OCI-LY7 (cell line): Measurements from ENCODE around the gene CCDC198. TPM values are rescaled to one million over a fixed set of nuclear protein-coding genes. Genes with fewer than 3 reads are reported as not detected.

Experiments
- BruUV-seq: library from RNA; stranded (reverse); fragments of 400-500 nt; replicated peaks from 2 replicates; lab custom pipeline; 2021; lab: Mats Ljungman, UMichigan
- CTCF ChIA-PET: fragments of 300-600 bp; sonication (Branson Sonifier 250); formaldehyde crosslinking; loops from one replicate; lab custom pipeline; 2022; ENCODE audit warnings: antibody characterized with exemption; ENCODE audit not compliant: unreplicated experiment; lab: Charles Lee
- POLR2A ChIA-PET: fragments of 300-600 bp; sonication (Branson Sonifier 250); formaldehyde crosslinking; loops from one replicate; lab custom pipeline; 2022; ENCODE audit warnings: antibody characterized with exemption; lab: Charles Lee
- DNase-seq: peaks from one replicate; pipeline ENCODE4 v3.0.0-alpha.2; 2015; ENCODE audit warnings: low spot score
- H2AFZ ChIP-seq: fragments of 200-600 bp; sonication (generic), shearing (Covaris generic); 2 replicates; pipeline ENCODE4 v1.6.1; 2014; ENCODE audit warnings: mild to moderate bottlenecking, antibody characterized with exemption, low read length, moderate library complexity
- H3K27ac ChIP-seq: fragments of 200-600 bp; sonication (generic); 2 replicates; pipeline ENCODE4 v1.5.1; 2014; ENCODE audit warnings: mixed run types, low read depth, mild to moderate bottlenecking, moderate library complexity, low read length, inconsistent platforms; ENCODE audit not compliant: poor library complexity, severe bottlenecking
- H3K36me3 ChIP-seq: fragments of 200-600 bp; sonication (generic); 2 replicates; pipeline ENCODE4 v1.6.1; 2014; ENCODE audit warnings: mild to moderate bottlenecking, antibody characterized with exemption, low read length, moderate library complexity, mixed read lengths; ENCODE audit not compliant: insufficient read depth
- H3K4me1 ChIP-seq: fragments of 200-600 bp; sonication (generic); 2 replicates; pipeline ENCODE4 v1.5.1; 2014; ENCODE audit warnings: mild to moderate bottlenecking, low read length; ENCODE audit not compliant: insufficient read depth, poor library complexity, severe bottlenecking
- H3K4me2 ChIP-seq: fragments of 200-600 bp; sonication (generic); 2 replicates; pipeline ENCODE4 v1.6.1; 2014; ENCODE audit warnings: mild to moderate bottlenecking, low read length
- H3K4me3 ChIP-seq: fragments of 200-600 bp; sonication (generic); 2 replicates; pipeline ENCODE4 v1.5.1; 2014; ENCODE audit warnings: mild to moderate bottlenecking, low read depth, low read length; ENCODE audit not compliant: poor library complexity, severe bottlenecking
- H3K79me2 ChIP-seq: fragments of 200-600 bp; sonication (generic); 2 replicates; pipeline ENCODE4 v1.6.1; 2016; ENCODE audit warnings: low read depth, mild to moderate bottlenecking, low read length, moderate library complexity, mixed read lengths; ENCODE audit not compliant: insufficient read depth
- H3K9me2 ChIP-seq: fragments of 200-600 bp; sonication (generic); 2 replicates; pipeline ENCODE4 v1.6.1; 2016; ENCODE audit warnings: mild to moderate bottlenecking, low read length, mixed read lengths; ENCODE audit not compliant: insufficient read depth
- H3K9me3 ChIP-seq: fragments of 200-600 bp; sonication (generic); 2 replicates; pipeline ENCODE4 v1.6.1; 2014; ENCODE audit warnings: mild to moderate bottlenecking, mixed run types, low read length, mixed read lengths
- H4K20me1 ChIP-seq: fragments of 200-600 bp; sonication (generic); 2 replicates; pipeline ENCODE4 v1.6.1; 2014; ENCODE audit warnings: mild to moderate bottlenecking, antibody characterized with exemption, low read length, moderate library complexity, mixed read lengths; ENCODE audit not compliant: insufficient read depth
- CTCF ChIP-seq: fragments of 200-600 bp; sonication (generic); conservative IDR thresholded peaks from 2 replicates; pipeline ENCODE4 v1.5.1; 2014; ENCODE audit warnings: mild to moderate bottlenecking, antibody characterized with exemption, low read length, moderate library complexity, mixed read lengths
- EZH2phosphoT487 ChIP-seq: fragments of 200-600 bp; sonication (generic); IDR thresholded peaks from 2 replicates; pipeline ENCODE4 v1.6.1; 2018; ENCODE audit warnings: low read depth, borderline replicate concordance, mild to moderate bottlenecking, mixed run types, antibody characterized with exemption, low read length, moderate library complexity, mixed read lengths
- intact Hi-C: fragments of 100-400 bp; cut with micrococcal nuclease; formaldehyde crosslinking; loops from one replicate; pipeline ENCODE4 v1.10.0; 2022; ENCODE audit not compliant: unreplicated experiment
- total RNA-seq, 2 experiments: library from RNA; depleted of rRNA in 1 of 2; stranded (reverse); fragments of >200 nt in 1 of 2; shearing (Covaris generic) in 1 of 2; gene quantifications; 2 replicates each; pipeline ENCODE4 v1.2.3, GENCODE V29; 2014 to 2022

The CCDC198 gene
- total RNA-seq, 2 experiments from 2014 or later: not detected

DNA sequence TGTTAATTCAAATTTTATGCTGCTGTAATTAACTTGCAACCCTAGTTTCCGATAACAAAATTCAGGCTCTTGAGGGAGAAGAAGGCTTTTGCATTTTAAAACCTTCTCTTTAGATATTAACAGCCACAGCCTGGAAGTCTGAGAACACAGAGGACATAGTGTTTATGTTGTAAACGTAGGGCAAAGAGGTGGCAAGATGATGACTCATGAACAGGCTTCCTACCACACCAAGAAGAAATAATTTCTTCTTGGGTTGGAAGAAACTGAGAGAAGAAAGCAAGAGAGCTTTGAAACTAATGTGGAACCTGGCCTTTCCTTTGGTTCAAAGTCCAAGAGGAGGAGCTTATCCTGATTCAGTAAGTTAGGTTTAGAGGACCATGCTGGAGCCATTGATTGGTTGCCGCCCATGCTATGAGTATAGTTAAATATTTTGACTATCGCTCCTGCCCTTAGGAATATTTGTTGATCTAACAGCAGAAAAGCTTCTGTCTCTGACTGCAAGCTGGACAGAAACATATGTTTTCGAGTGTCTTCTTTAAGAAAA lies 31.8 kb downstream of the CCDC198 start:
- no peaks in the 10 kb centered on the region for H3K9me2 ChIP-seq
- peaks cover 32% of the 10 kb centered on the region for H3K4me1 ChIP-seq
- H3K4me3 ChIP-seq: no peak overlapping the region
- intact Hi-C loops: loop anchor here (5.0 kb wide), 1 partner anchor 195 kb away; the partner anchor contains the start of genes AP5M1 and EXOC5
- no peaks in the 10 kb centered on the region for H3K36me3 ChIP-seq
- ChIA-PET CTCF (interaction anchor here (1.5 kb wide), 1 partner anchor 23 kb away, joined by 3 read pairs; no protein-coding TSS in a partner anchor), POLR2A (interaction anchor here (1.4 kb wide), 1 partner anchor 17 kb away, joined by 4 read pairs; no protein-coding TSS in a partner anchor)
- peak overlapping the region; percentile 25; the same call in 1 of the 2 replicates for H2AFZ ChIP-seq
- no peaks in the 10 kb centered on the region for H3K79me2 ChIP-seq
- H3K9me3 ChIP-seq: no peaks in the 10 kb centered on the region
- H3K27ac ChIP-seq: no peak overlapping the region
- no peaks in the 10 kb centered on the region for H4K20me1 ChIP-seq
- DNase-seq: no peak
- TF ChIP-seq CTCF: no peak
- no peak for TF ChIP-seq EZH2phosphoT487
- BruUV-seq: no TSS peak
- H3K4me2 ChIP-seq: no peak overlapping the region

DNA sequence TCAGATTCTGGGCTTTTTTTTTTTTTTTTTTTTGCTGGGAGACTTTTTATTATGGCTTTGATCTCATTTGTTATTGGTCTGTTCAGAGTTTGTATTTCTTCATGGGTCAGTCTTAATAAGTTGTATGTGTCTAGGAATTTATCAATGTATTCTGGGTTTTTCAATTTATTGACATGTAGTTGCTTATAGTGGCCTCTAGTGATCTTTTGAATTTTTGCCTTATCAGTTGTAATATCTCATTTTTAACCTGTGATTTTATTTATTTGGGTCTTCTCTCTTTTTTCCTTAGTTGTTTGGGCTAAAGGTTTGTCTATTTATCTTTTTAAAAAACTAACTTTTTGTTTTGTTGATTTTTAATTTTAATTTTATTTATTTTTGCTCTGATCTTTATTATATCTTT lies 57.7 kb downstream of the CCDC198 start:
- H3K79me2 ChIP-seq: no peaks in the 10 kb centered on the region
- H3K9me2 ChIP-seq: no peaks in the 10 kb centered on the region
- POLR2A ChIA-PET: no interaction called here
- H2AFZ ChIP-seq: no peak overlapping the region
- no peaks in the 10 kb centered on the region for H4K20me1 ChIP-seq
- TF ChIP-seq EZH2phosphoT487 (no peak), CTCF (0 out of 2 replicates have a peak, but pooled peaks have one; percentile 11)
- DNase-seq: no peak
- no peaks in the 10 kb centered on the region for H3K36me3 ChIP-seq
- no TSS peak for BruUV-seq
- H3K27ac ChIP-seq: no peak overlapping the region
- H3K4me2 ChIP-seq: no peak overlapping the region
- H3K4me3 ChIP-seq: no peak overlapping the region
- intact Hi-C loops: no loop called here
- no peaks in the 10 kb centered on the region for H3K9me3 ChIP-seq
- CTCF ChIA-PET: no interaction called here
- H3K4me1 ChIP-seq: no peaks in the 10 kb centered on the region

DNA sequence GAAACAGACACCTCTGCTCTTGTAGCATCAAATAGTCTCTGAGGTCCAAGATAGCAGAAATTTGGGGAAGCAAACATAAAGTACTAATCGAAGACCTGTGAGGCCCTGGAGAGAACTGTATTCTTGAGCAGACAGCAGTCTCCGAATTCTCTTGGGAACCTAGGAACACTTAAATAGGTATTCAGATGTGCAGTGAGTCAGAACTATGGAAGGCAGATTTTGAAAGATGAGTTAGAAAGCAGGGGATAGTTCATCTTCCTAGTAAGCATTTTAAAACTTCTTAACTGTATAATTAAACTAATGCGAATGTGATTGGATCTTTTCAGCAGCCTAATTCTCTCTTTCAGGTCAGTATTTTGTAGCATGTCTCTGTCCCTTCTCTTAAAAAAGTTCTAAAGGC lies 72.7 kb downstream of the CCDC198 start:
- Histone ChIP-seq H3K9me3 (no peaks in the 10 kb centered on the region), H3K36me3 (no peaks in the 10 kb centered on the region), H3K4me2 (no peak overlapping the region), H3K4me1 (no peaks in the 10 kb centered on the region), H3K4me3 (no peak overlapping the region), H4K20me1 (no peaks in the 10 kb centered on the region), H3K9me2 (no peaks in the 10 kb centered on the region), H2AFZ (no peak overlapping the region), H3K27ac (no peak overlapping the region), H3K79me2 (no peaks in the 10 kb centered on the region)
- no peak for DNase-seq
- no TSS peak for BruUV-seq
- POLR2A ChIA-PET: no interaction called here
- intact Hi-C loops: no loop called here
- CTCF ChIA-PET: no interaction called here
- no peak for TF ChIP-seq EZH2phosphoT487
- no peak for TF ChIP-seq CTCF
